HG02938 (cell line): ENCODE measurements around the gene SYNJ1.

ENCODE experiments used
- ATAC-seq: cut with Tn5 transposase; IDR thresholded peaks from one replicate; pipeline ENCODE4 v1.9.1; 2021; ENCODE audit warnings: mild to moderate bottlenecking, moderate library complexity; ENCODE audit not compliant: unreplicated experiment

Gene SYNJ1

DNA sequence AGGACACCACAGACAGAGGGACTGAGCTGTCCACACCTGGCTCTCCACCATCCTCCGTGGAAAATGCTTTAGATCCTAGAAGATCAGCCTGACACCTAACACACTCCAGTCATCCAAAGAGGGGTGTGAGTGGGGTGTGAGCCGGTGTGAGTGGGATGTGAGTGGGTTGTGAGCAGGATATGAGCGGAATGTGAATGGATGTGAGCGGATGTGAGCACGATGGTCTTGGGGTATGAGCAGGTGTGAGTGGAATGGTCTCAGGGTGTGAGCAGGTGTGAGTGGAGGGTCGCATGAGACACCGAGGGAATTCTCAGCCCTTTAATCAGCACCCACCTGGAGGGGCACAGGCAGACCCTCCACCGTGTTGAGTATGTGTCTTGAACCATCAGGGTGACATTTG, 143.3 kb downstream of the SYNJ1 start:
- ATAC-seq = no peak

DNA sequence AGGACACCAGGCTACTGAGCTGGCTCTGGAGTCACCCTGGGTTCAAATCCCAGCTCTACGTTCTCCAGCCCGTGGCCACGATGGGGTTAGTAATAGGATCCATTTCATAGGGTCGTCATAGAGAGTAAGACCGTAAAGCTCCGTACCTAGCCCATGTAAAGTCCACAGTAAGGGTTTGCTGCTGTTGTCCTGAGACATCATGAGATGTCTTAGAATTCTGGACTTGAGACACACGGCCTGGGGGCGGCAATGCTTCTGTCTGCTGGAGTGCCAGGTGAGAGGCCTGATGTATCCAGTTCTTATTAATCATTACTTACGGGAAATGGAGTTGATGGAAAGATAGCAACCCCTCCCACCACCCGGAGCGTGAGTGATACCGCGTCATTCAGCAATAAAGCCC, 146.1 kb downstream of the SYNJ1 start:
- no peak for ATAC-seq

DNA sequence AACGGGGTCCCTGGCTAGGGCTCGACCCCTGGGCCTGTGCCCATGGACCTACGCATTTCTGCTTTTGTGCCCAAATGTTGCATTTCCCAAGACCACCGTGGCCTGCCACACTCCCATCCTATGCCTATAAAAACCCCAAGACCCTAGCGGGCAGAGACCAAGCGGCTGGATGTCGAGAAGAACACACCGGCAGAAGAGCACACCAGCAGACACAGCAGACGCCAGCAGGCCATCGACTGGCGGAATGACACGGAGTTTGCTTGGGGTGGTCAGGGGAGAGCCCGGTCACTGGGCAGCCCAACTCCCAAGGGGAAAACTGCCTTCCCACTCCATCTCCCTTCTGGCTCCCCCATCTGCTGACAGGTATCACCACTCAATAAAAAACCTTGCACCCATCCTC, 146.9 kb downstream of the SYNJ1 start:
- ATAC-seq = no peak
